Activated CD8-positive, alpha-beta T cell treated with anti-CD3 and anti-CD28 coated beads, Interleukin-2, amount 10 ng/mL, durations not matched to agents 7 days and 5 days (primary cell): ENCODE results near the gene RASAL2. TPM values are rescaled to one million over a fixed set of nuclear protein-coding genes. Genes with fewer than 3 reads are reported as not detected.

Experiments used
- ATAC-seq: fragments of 150-1000 bp; cut with Tn5 transposase; one replicate; pipeline ENCODE4 v1.10.0; 2021; ENCODE audit warnings: moderate library complexity
- CTCF ChIA-PET: fragments of 350-600 bp; sonication (Branson Sonifier 250); formaldehyde crosslinking; loops from one replicate; lab custom pipeline; 2021; ENCODE audit warnings: antibody characterized with exemption; lab: Charles Lee
- POLR2A ChIA-PET: fragments of 350-600 bp; sonication (Branson Sonifier 250); formaldehyde crosslinking; loops from one replicate; lab custom pipeline; 2021; ENCODE audit warnings: antibody characterized with exemption; lab: Charles Lee
- DNase-seq: peaks from one replicate; pipeline ENCODE4 v3.0.0-alpha.2; 2020
- H3K27ac Mint-ChIP-seq: one replicate; pipeline ENCODE4 v1.8.0; 2021; ENCODE audit warnings: mild to moderate bottlenecking, mixed read lengths
- H3K27me3 Mint-ChIP-seq: one replicate; pipeline ENCODE4 v1.8.0; 2021; ENCODE audit warnings: low read depth, mixed read lengths
- H3K36me3 Mint-ChIP-seq: one replicate; pipeline ENCODE4 v1.8.0; 2021; ENCODE audit warnings: low read depth, mixed read lengths
- H3K4me1 Mint-ChIP-seq: one replicate; pipeline ENCODE4 v1.8.0; 2021; ENCODE audit warnings: low read depth, mixed read lengths
- H3K4me3 Mint-ChIP-seq: one replicate; pipeline ENCODE4 v1.8.0; 2021; ENCODE audit warnings: mild to moderate bottlenecking, mixed read lengths
- H3K9me3 Mint-ChIP-seq: one replicate; pipeline ENCODE4 v1.8.0; 2022; ENCODE audit warnings: mixed read lengths; ENCODE audit not compliant: insufficient read depth
- total RNA-seq, 2 experiments: library from RNA; stranded (reverse); gene quantifications; one replicate each; pipeline ENCODE4 v1.2.3, GENCODE V29; 2021

The RASAL2 gene
- total RNA-seq, 2 experiments from 2014 or later: not detected

- Mint-ChIP-seq H3K36me3 (no peaks in the 10 kb centered on the region), H3K27me3 (no peaks in the 10 kb centered on the region), H3K27ac (no peak overlapping the region), H3K9me3 (no peaks in the 10 kb centered on the region), H3K4me1 (peaks cover 6% of the 10 kb centered on the region), H3K4me3 (no peak overlapping the region)
- no peak for DNase-seq
- CTCF ChIA-PET: interaction anchor here (1.2 to 1.3 kb wide), 2 partner anchors 9 to 28 kb away, joined by 3 read pairs; no protein-coding TSS in a partner anchor
- POLR2A ChIA-PET: no interaction called here
- no peak for ATAC-seq
Observed at GRCh38 chr1:178528953-178529335, 435.0 kb downstream of the RASAL2 start.

- ATAC-seq: no peak
- CTCF ChIA-PET: interaction anchor here (1.7 kb wide), 1 partner anchor 28 kb away, joined by 7 read pairs; no protein-coding TSS in a partner anchor
- no peaks in the 10 kb centered on the region for H3K27me3 Mint-ChIP-seq
Observed at GRCh38 chr1:178529364-178530036, 435.6 kb downstream of the RASAL2 start.

GRCh38 chr1:178530037-178530402 lies 436.1 kb downstream of the RASAL2 start:
- H3K27ac Mint-ChIP-seq: no peak overlapping the region
- DNase-seq (no peak), ATAC-seq (no peak)
- H3K36me3 Mint-ChIP-seq: no peaks in the 10 kb centered on the region
- no peaks in the 10 kb centered on the region for H3K27me3 Mint-ChIP-seq
- ChIA-PET CTCF (interaction anchor here (1.7 kb wide), 1 partner anchor 28 kb away, joined by 7 read pairs; no protein-coding TSS in a partner anchor), POLR2A (no interaction called here)
- no peaks in the 10 kb centered on the region for H3K9me3 Mint-ChIP-seq
- H3K4me3 Mint-ChIP-seq: no peak overlapping the region
- peaks cover 6% of the 10 kb centered on the region for H3K4me1 Mint-ChIP-seq

More at GRCh38 chr1:178529364-178530036, 435.6 kb downstream of the RASAL2 start:
- Mint-ChIP-seq H3K36me3 (no peaks in the 10 kb centered on the region), H3K4me3 (no peak overlapping the region), H3K4me1 (peaks cover 6% of the 10 kb centered on the region), H3K27ac (no peak overlapping the region), H3K9me3 (no peaks in the 10 kb centered on the region)
- DNase-seq: no peak
- POLR2A ChIA-PET: no interaction called here

- DNase-seq (no peak), ATAC-seq (no peak)
- ChIA-PET CTCF (interaction anchor here (0.9 to 1.7 kb wide), 3 partner anchors 29 to 473 kb away, joined by 3 to 7 read pairs (median 3); no protein-coding TSS in a partner anchor), POLR2A (no interaction called here)
- peaks cover 6% of the 10 kb centered on the region for H3K4me1 Mint-ChIP-seq
- no peaks in the 10 kb centered on the region for H3K27me3 Mint-ChIP-seq
- H3K9me3 Mint-ChIP-seq: no peaks in the 10 kb centered on the region
- no peak overlapping the region for H3K4me3 Mint-ChIP-seq
- no peaks in the 10 kb centered on the region for H3K36me3 Mint-ChIP-seq
- H3K27ac Mint-ChIP-seq: no peak overlapping the region
Observed at GRCh38 chr1:178530502-178530901, 436.6 kb downstream of the RASAL2 start.

- ChIA-PET CTCF (interaction anchor here (0.7 to 2.5 kb wide), 16 partner anchors 8 to 549 kb away, joined by 3 to 16 read pairs (median 4); no protein-coding TSS in a partner anchor), POLR2A (no interaction called here)
- Mint-ChIP-seq H3K27ac (no peak overlapping the region), H3K4me1 (peaks cover 6% of the 10 kb centered on the region), H3K4me3 (no peak overlapping the region), H3K36me3 (no peaks in the 10 kb centered on the region), H3K27me3 (no peaks in the 10 kb centered on the region), H3K9me3 (no peaks in the 10 kb centered on the region)
- ATAC-seq: peak; percentile 46
- no peak for DNase-seq
Observed at GRCh38 chr1:178531887-178532286, 438.0 kb downstream of the RASAL2 start.

GRCh38 chr1:178532392-178532791 lies 438.5 kb downstream of the RASAL2 start:
- Mint-ChIP-seq H3K27me3 (no peaks in the 10 kb centered on the region), H3K4me3 (no peak overlapping the region), H3K4me1 (peaks cover 6% of the 10 kb centered on the region), H3K36me3 (no peaks in the 10 kb centered on the region), H3K27ac (no peak overlapping the region), H3K9me3 (no peaks in the 10 kb centered on the region)
- DNase-seq (peak; percentile 79), ATAC-seq (peak; percentile 93)
- ChIA-PET POLR2A (no interaction called here), CTCF (interaction anchor here (0.7 to 2.5 kb wide), 18 partner anchors 9 to 549 kb away, joined by 3 to 16 read pairs (median 4); no protein-coding TSS in a partner anchor)

GRCh38 chr1:178533121-178533946 lies 439.4 kb downstream of the RASAL2 start:
- H3K36me3 Mint-ChIP-seq: no peaks in the 10 kb centered on the region
- no peak overlapping the region for H3K4me3 Mint-ChIP-seq
- ChIA-PET POLR2A (interaction anchor here (0.7 kb wide), 1 partner anchor 119 kb away, joined by 4 read pairs; no protein-coding TSS in a partner anchor), CTCF (interaction anchor here (0.6 to 2.5 kb wide), 13 partner anchors 8 to 548 kb away, joined by 3 to 14 read pairs (median 4); no protein-coding TSS in a partner anchor)
- DNase-seq: no peak
- no peaks in the 10 kb centered on the region for H3K9me3 Mint-ChIP-seq
- no peak for ATAC-seq
- peaks cover 6% of the 10 kb centered on the region for H3K4me1 Mint-ChIP-seq
- H3K27me3 Mint-ChIP-seq: no peaks in the 10 kb centered on the region
- H3K27ac Mint-ChIP-seq: no peak overlapping the region

Other genes with a start within 250 kb of the RASAL2 start
- gene SEC16B, start 124.0 kb upstream of the RASAL2 start, total RNA-seq: not detected